Mesangial cell (primary cell): Measurements from ENCODE around the gene CCL26. TPM values are rescaled to one million over a fixed set of nuclear protein-coding genes. Genes with fewer than 3 reads are reported as not detected.

Experiments
- total RNA-seq: library from RNA; depleted of rRNA; stranded (reverse); fragments of >200 nt; gene quantifications from 2 replicates; pipeline ENCODE4 v1.2.3, GENCODE V29; 2015

CCL26 gene, protein sequence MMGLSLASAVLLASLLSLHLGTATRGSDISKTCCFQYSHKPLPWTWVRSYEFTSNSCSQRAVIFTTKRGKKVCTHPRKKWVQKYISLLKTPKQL
- total RNA-seq: 0.38 TPM in 1 of 2 replicates, not detected in the other

DNA sequence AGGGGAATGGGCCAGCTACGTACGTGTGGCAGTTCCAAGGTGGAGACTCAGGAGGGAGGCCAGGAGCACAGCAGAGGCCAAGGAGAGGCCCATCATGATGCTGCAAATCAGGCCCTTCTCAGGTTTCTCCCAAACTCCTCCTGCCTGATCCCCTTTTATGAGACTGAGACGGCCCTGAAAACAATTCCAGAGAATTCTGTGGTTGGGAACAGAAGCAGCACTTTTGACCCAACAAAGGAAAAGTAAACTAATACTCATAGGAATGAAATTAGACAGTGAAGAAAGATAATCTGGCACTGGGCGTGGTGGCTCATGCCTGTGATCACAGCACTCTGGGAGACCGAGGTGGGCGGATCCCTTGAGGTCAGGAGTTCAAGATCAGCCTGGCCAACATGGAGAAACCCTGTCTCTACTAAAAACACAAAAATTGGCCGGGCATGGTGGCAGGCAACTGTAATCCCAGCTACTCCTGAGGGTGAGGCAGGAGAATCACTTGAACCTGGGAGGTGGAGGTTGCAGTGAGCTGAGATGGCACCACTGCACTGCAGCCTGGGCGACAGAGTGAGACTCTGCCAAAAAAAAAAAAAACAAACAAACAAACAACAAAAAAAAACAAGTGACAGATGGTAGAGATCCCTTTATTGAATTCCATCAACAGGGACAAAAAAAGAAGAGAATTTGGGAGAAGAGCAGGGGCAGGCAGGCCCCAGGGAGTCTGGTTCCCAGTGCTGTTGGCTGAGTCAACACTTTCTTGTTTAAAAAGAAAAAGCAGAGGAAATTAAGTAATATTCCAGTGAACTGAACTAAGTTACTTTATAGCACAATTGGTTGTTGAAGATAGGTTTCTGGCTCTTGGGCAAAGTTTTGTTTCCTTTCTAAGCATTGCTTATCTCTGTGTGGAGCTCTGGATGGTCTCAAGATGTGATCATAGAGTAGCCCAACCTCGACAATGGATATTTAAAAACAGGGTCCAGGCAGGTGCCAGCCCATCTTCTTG lies at the start of gene CCL26:
CCL26 (minus strand) TSS at position 131 of the 997 bp plus-strand sequence; CDS start at position 96, 35 bp downstream.

GRCh38 chr7:75813781-75814236 lies 41.8 kb upstream of the CCL26 start, which contains the start of gene CCL24:
CCL24 (minus strand) TSS chr7:75813806; CDS start chr7:75813715, 91 bp downstream.

DNA sequence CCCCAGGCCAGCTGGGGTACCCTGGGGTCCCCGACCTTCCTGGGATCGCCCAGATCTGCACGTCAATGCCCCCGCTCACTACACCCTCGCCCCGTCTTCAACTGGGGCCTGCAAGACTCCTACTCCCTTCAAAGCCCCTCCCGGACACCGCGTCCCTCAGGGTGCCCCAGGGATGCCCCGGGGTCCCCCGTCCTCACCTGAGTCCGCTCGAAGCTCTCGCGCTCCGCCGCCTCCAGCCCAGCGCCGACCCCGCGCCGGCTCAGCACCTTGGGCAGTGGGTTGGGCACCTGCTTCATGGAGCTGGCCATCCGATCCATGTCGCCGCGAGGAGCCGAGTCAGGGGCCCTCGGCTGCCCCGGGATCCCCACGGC lies 33.4 kb downstream of the CCL26 start, which contains the start of gene HIP1:
HIP1 (minus strand) TSS at position 338 of the 371 bp plus-strand sequence; CDS start at position 317, 21 bp downstream.

Other genes starting within 250 kb of the CCL26 start
- 13.2 and 16.9 TPM in 2 replicates for gene HIP1, start 33.3 kb downstream of the CCL26 start, total RNA-seq
- gene CCL24, start 41.6 kb upstream of the CCL26 start, total RNA-seq: not detected in 2 replicates
- gene RHBDD2, start 106.8 kb upstream of the CCL26 start, total RNA-seq: 37.5 and 64.8 TPM in 2 replicates
- 96.0 and 125 TPM in 2 replicates for gene POR, start 142.9 kb upstream of the CCL26 start, total RNA-seq
- 14.7 and 17.0 TPM in 2 replicates for gene TMEM120A, start 222.4 kb upstream of the CCL26 start, total RNA-seq